ENCODE measurements around the gene SH3BGRL.
"Not testable (repeated sequence)": the region's sequence is repeated elsewhere in the genome, so short reads cannot be mapped to it uniquely, and the experiment has no call there.

Gene SH3BGRL

DNA sequence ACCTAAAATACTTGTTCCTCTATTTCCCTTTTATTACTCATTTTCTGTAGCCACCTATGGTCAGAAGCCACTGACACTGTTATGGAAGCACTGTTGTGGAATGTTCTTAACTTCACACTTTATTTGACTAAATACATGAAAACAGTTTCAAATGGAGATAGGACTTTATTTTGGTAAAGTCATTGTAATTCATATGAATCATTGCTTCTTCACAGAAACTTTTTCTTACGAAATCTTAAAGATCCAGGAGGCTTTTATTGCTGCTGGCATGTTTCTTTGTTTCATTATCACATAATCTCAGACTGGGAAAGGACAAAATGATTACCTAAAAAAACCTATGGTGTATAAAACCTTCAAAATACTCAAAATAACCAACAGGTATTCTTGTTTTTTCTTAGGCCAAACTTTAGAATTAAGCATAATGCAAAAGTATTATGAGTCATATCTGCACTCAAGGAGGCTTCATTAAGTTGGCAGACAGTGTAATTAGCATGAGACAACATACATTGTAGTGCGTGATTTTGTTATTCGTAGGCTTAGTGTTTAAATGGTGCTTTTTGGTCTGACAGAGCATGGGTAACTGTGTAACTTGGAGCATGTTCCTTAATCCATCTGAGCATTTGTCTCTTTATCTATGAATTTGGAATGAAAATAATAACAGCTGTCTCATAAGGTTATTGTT is 58.0 kb downstream of the SH3BGRL start:
- no peak for DNase-seq

DNA sequence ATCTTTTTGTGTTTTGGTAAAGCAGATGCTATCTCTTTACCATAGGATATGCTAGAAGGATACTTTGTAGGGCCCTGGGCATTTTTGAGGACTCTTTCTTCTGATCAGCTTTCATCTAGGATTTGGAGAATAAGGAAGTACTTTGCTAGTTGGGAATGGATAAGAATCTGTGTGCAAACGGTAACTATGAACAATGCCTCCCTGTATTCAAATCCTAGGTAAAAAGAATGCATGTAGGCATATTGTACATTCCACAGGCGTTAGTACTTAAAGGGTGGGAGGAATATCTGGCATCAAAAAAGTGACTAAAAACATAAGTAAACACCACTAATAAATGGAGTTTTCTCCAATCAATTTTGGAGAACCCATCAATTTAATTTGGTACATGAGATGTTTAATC is 59.7 kb downstream of the SH3BGRL start:
- no peak for DNase-seq

GRCh38 chrX:81263059-81263458 is 61.2 kb downstream of the SH3BGRL start:
- no peak for DNase-seq

DNA sequence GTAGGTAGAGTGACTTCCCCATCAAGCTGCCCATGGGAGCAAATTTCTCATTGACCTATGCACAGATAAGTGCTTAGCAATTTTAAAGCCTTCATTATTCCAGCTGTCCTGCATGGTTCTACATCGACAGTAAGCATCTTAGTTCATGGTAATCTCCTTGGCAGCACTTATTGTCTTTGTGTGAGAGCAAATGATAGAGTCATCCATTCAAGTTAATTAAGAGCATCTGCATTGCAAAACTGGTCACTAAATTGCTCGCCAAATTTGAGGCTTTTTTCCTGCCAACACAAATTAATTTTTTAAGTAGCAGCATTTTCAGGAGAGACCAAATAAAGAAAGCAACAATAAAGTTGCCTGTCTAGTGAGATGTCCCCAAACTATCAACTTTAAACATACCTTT is 76.7 kb downstream of the SH3BGRL start:
- no peak for DNase-seq

- no peak for DNase-seq
Observed at GRCh38 chrX:81280148-81280547, 78.2 kb downstream of the SH3BGRL start.

GRCh38 chrX:81286075-81286474 is 84.2 kb downstream of the SH3BGRL start:
- DNase-seq, result no peak

GRCh38 chrX:81286608-81287007 is 84.7 kb downstream of the SH3BGRL start:
- no peak for DNase-seq

DNA sequence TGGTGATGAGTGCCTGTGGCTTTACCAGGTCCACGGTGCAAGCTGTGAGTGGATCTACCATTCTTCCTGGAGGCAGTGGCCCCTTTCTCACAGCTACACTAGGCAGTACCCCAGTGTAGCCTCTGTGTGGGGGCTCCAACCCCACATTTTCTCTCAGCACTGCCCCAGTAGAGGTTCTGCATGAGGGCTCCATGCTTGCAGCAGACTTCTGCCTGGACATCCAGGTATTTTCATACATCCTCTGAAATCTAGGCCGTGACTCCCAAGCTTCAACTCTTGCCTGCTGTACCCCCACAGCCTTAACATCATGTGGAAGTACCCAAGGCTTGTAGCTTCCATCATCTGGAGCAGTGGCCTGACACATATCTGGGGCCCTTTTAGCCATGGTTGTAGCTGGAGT is 90.1 kb downstream of the SH3BGRL start:
- peak; percentile 2 for DNase-seq

GRCh38 chrX:81294101-81294500 is 92.2 kb downstream of the SH3BGRL start:
- no peak for DNase-seq

- DNase-seq, result no peak
Observed at GRCh38 chrX:81301877-81302276, 100.0 kb downstream of the SH3BGRL start.

DNA sequence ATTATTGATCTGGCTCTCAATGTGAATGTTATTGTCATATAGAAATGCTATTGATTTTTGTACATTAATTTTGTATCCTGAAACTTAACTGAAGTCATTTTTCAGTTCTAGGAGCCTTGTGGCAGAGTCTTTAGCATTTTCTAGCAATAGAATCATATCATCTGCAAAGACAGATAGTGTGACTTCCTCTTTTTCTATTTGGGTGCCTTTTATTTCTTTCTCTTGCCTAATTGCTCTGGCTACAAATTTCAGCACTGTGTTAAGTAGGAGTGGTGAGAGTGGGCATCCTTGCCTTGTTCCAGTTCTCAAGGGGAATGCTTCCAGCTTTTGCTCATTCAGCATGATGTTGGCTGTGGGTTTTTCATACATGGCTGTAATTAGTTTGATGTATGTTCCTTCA is 102.7 kb downstream of the SH3BGRL start:
- DNase-seq, result no peak

DNA sequence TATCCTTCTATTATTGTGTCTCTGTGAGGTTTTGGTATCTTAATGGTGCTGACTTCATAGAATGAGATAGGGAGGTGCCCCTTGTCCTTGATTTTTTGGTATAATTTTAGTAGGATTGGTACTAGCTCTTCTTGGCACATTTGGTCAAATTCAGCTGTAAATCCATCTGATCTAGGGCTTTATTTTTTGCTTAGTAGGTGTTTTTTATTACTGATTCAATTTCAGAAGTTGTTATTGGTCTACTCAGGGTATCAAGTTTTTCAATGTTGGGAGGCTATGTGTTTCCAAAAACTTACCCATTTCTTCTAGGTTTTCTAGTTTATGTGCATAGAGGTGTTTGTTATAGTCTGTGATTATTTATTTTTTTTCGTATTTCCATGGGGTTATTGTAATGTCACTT is 103.3 kb downstream of the SH3BGRL start:
- no peak for DNase-seq

- DNase-seq, result no peak
Observed at GRCh38 chrX:81308086-81308829, 106.4 kb downstream of the SH3BGRL start.

- DNase-seq, result no peak
Observed at GRCh38 chrX:81316163-81316562, 114.3 kb downstream of the SH3BGRL start.

GRCh38 chrX:81331653-81332052 is 129.8 kb downstream of the SH3BGRL start:
- not testable (repeated sequence) for DNase-seq

GRCh38 chrX:81336455-81337152 is 134.7 kb downstream of the SH3BGRL start:
- DNase-seq, result no peak

- no peak for DNase-seq
Observed at GRCh38 chrX:81337805-81338204, 135.9 kb downstream of the SH3BGRL start.

GRCh38 chrX:81338924-81339323 is 137.0 kb downstream of the SH3BGRL start:
- no peak for DNase-seq

DNA sequence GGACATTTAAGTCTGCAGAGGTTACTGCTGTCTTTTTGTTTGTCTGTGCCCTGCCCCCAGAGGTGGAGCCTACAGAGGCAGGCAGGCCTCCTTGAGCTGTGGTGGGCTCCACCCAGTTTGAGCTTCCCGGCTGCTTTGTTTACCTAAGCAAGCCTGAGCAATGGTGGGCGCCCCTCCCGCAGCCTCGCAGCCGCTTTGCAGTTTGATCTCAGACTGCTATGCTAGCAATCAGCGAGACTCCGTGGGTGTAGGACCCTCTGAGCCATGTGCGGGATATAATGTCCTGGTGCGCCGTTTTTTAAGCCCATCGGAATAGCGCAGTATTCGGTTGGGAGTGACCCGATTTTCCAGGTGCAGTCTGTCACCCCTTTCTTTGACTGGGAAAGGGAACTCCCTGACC is 143.4 kb downstream of the SH3BGRL start:
- DNase-seq, result not testable (repeated sequence)
